Neural cell (in vitro differentiated cells): Measurements from ENCODE around the gene SEC23A.

Experiments used
- CTCF ChIP-seq: fragments of 450-650 bp; IDR thresholded peaks from 2 replicates; pipeline ENCODE4 v1.5.1; 2014; ENCODE audit warnings: antibody characterized with exemption, mild to moderate bottlenecking, moderate library complexity; ENCODE audit not compliant: poor library complexity, severe bottlenecking
- TAF1 ChIP-seq: IDR thresholded peaks from 2 replicates; pipeline ENCODE4 v1.6.1; 2012; ENCODE audit warnings: low read depth

GRCh38 chr14:38987781-38988180, 115.3 kb downstream of the SEC23A start:
- TF ChIP-seq CTCF, result no peak
- TF ChIP-seq TAF1, result no peak
